ENCODE results near the gene YAF2.

DNA sequence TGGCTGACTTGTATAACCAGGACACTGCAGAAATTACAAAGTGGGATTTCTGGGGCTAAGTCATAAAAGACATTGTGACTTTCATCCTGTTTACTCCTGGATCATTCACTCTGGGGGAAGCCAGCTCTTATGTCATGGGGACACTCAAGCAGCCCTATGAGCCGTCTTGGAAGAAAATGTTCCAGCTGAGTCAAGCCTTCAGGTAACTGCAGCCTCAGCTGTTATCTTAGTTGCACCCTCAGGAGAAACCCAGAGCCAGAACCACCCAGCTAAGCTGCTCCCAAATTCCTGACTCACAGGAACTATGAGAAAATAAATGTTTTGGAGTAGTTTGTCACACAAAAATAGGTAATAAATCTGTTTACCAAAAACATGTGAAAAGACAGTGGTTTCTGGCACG is 50.2 kb downstream of the YAF2 start:
- TF ChIP-seq, protein P1, sequence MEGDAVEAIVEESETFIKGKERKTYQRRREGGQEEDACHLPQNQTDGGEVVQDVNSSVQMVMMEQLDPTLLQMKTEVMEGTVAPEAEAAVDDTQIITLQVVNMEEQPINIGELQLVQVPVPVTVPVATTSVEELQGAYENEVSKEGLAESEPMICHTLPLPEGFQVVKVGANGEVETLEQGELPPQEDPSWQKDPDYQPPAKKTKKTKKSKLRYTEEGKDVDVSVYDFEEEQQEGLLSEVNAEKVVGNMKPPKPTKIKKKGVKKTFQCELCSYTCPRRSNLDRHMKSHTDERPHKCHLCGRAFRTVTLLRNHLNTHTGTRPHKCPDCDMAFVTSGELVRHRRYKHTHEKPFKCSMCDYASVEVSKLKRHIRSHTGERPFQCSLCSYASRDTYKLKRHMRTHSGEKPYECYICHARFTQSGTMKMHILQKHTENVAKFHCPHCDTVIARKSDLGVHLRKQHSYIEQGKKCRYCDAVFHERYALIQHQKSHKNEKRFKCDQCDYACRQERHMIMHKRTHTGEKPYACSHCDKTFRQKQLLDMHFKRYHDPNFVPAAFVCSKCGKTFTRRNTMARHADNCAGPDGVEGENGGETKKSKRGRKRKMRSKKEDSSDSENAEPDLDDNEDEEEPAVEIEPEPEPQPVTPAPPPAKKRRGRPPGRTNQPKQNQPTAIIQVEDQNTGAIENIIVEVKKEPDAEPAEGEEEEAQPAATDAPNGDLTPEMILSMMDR (IDR thresholded peaks at IDR 0.05): no peak
- TF ChIP-seq POLR2A (IDR thresholded peaks at IDR 0.05) (no peak), POLR2AphosphoS5 (IDR thresholded peaks at IDR 0.05) (no peak)

Data from transverse colon (tissue), 4 donors.